Ecto neural progenitor cell (in vitro differentiated cells): ENCODE measurements around the gene LFNG.
"Not testable (repeated sequence)": the region's sequence is repeated elsewhere in the genome, so short reads cannot be mapped to it uniquely, and the experiment has no call there.

Source experiments
- DNase-seq: peaks from one replicate; pipeline ENCODE4 v3.0.0-alpha.2; 2018; ENCODE audit warnings: low spot score

LFNG gene

DNA sequence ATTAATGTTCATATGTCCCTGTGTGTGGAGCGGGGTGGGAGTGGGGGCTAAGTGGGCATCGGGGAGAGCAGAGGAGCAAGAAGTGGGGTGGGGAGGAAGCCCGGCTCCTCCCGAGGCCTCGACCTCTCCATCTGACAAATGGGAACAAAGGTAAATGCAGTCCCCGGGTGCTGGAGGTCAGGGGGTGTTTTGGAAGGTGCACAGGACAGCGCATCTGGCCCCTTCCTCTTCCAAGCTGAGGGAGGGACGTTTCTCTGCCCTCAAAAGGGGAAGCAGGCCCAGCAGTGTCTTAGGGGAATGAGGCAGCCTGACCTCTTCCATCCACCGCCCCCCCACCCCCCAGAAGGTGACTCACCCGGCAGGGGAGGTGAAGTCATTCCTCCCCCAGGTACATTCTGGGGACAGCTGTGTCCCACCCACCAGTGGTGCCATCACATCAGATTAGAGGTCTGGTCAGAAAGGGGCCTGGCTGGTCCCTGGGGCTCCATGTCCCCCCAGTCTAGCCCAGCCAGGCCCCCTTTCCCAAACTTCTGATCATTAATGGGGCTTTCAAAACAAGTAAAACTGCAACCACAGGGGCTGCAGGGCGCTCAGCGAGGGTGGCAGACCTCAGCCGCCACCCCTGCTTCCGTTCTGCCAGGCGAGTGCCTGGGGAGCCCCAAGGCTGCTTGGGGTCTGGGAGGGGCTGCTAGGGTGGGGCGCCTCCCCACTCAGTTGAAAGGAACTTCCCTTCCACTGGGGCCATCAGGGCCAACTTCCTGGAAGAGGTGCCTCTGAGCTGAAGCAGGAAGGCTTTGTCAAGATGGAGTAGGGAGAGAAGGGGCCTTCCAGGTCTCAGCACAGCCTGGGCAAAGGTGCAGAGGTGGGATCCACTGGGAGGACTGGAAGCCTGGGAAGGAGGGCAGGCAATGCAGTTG, 10.8 kb downstream of the LFNG start:
- no peak for DNase-seq

GRCh38 chr7:2530994-2531795, 11.6 kb downstream of the LFNG start:
- DNase-seq, result not testable (repeated sequence)

- not testable (repeated sequence) for DNase-seq
Measured at GRCh38 chr7:2531796-2532110, 12.2 kb downstream of the LFNG start.

DNA sequence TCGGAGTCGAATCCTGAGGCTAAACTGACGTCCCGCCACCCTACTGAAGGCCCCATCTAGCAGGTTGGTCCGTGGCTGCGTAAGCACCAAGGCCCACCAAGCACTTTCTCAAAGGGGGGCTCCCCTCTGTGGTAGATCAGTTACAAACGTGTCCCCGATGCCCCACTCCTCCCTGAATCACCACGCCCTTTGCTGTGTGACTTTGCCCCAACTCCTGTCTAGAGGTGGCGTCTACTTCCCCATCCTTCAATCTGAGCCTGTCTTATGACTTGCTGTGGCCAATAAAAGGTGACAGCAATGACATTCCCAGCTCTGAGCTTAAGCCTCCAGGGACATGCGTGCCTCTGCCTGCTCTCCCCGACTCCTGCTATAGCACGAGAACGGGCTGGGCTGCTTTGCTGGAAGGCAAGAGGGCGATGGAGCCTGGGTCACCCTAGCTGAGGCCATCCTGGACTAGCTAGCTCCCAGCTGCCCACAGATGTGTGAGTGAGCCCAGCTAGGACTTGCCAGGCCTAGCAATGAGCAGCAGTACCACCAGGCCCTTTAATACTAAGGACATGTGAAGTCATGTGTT, 12.7 kb downstream of the LFNG start:
- DNase-seq, result not testable (repeated sequence)

- not testable (repeated sequence) for DNase-seq
Measured at GRCh38 chr7:2532816-2533215, 13.2 kb downstream of the LFNG start.

DNA sequence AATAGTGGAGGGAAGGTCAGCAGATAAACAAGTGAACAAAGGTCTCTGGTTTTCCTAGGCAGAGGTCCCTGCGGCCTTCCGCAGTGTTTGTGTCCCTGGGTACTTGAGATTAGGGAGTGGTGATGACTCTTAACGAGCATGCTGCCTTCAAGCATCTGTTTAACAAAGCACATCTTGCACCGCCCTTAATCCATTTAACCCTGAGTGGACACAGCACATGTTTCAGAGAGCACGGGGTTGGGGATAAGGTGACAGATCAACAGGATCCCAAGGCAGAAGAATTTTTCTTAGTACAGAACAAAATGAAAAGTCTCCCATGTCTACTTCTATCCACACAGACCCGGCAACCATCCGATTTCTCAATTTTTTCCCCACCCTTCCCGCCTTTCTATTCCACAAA, 14.0 kb downstream of the LFNG start:
- not testable (repeated sequence) for DNase-seq

- not testable (repeated sequence) for DNase-seq
Measured at GRCh38 chr7:2534214-2534613, 14.6 kb downstream of the LFNG start.

DNA sequence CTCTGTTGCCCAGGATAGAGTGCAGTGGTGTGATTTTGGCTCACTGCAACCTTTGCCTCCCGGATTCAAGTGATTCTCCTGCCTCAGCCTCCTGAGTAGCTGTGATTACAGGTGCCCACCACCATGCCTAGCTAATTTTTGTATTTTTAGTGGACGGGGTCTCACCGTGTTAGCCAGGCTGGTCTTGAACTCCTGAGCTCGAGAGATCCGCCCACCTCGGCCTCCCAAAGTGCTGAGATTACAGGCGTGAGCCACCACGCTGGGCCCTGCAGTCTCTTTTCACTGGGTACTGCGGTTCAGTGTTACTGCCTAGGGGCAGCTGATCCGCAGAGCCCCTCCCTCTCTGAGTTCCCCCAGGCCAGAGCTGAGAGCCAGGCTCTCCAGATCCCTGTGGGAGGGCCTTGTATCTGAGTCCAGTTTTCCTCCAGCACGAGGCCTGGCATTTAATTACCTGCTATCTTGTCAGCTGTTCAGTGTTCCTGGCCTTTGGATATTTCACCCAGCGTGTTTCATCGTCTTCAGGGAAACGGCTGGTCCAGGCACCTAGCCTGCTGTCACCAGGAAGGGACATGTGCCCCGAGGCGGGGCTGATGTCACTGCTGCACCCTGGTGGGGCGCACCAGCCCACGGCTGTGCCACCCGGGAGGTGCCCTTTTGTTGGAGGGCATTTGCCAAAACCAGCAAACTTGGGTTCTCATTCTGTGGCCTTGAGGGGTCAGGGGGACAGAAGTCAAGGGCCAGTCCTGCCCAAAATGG, 16.5 kb downstream of the LFNG start:
- DNase-seq, result not testable (repeated sequence)

- DNase-seq, result peak; percentile 49
Measured at GRCh38 chr7:2537981-2538851, 18.6 kb downstream of the LFNG start.

GRCh38 chr7:2539031-2539911, 19.7 kb downstream of the LFNG start:
- DNase-seq, result no peak

DNA sequence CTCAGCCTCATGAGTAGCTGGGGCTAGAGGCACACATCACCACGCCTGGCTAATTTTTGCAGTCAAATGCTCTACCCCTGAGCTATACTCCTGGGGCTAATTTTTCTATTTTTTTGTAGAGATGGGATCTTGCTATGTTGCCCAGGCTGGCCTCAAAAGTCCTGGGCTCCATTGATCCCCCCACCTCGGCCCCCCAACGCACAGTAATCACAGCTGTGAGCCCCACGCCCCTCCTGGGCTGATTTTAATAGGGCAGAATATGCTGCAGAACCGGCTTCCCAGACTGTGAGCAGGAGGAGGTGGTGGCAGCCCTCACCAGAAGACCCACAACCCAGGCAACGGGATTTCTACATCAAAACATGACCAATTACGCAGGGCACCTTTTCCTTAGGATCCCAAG, 20.6 kb downstream of the LFNG start:
- DNase-seq, result no peak

DNA sequence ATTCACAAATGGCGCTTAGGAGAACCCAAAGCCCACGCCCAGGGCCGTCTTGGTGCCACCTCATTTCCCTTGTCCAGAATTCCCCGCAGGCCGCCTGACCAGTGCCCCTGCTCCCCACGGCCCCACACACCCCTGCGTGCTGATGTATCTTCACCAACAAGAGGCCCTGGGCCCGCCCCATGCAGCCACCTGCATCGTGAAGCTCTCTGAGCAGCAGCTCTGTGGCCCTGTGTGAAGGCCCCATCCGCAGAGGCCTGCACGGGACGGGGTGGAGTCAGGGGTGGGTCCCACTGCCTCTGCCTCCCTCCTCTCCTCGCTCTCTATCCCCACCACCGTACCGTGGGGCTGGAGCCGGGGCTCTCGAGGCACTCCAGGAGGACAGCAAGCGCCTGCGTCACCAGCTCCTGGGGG, 21.1 kb downstream of the LFNG start:
- no peak for DNase-seq

DNA sequence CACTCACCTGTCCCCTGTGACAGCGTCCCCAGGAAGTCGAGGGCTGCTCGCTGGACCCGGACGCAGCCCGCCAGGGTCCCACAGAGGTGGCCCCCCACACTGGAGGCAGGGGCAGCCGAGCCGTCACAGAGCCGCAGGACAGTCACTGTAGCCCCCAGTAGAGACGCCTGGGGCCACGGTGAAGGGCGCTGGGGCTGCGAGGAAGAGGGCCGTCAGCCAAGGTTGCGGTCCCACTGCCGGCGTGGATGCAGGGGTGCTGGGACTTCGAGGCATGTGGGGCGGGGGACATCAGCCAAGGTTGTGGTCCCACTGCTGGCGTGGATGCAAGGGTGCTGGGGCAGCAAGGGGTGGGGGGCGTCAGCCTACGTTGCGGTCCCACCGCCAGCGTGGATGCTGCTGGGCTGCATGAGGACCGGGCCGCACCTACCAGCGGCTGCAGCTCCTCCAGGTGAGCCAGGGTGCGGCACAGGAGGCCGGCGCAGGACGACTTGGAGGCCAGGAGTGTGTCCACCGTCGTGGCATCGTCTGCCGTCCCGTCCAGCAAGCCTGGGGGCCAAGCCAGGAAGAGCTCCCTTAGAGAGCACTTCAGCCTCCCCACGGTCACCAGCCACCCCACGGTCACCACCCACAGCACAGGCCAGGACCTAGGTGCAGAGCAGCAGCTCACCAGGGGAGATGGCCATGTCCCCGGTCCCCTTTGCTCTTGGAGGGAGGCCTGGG, 21.9 kb downstream of the LFNG start:
- DNase-seq, result no peak

- DNase-seq, result no peak
Measured at GRCh38 chr7:2542011-2542915, 22.7 kb downstream of the LFNG start.

DNA sequence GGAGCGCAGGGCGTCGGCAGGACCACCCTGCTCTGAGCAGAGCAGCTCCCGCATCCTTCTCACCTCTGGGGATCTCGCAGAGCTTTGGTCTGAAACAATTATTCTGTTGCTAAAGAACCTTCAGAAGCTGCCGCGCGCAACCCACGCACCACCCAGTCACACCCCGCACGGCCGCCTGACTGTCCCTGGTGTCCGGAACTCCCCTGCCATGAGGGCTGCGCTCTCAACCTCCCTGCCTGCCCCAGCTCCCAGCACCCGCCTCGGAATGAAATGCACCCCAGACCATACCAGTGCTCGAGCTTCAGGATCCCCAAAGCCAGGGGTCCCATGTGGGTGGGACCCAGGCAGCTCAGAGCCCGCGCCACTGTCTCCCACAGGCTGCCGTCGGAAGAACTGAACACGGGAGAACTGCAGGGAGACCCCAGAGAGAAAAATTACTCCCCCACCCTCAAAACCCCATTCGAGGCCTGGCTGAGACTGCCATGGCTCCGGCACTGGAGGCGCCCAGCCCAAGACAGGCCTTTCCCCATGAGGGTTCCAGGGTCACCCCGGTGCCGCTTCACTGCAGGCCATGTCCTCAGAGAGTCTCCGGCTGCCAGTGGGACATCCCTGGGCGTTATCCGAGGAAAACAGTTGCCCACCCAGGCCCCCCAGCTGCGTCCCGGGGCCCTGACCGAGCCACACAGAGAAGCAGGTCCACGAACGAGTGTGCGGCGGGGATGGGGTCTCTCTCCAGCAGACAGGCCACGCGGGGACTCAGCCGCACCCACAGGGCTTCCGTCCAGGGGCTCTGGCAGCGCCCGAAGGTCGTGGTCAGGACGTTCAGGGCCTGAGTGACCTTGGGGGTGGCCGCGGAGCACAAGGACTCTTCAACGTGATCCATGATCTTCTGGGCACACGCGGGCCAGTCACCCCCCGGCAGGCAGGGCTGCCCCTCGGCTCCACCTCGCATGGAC, 23.6 kb downstream of the LFNG start:
- DNase-seq, result no peak

DNA sequence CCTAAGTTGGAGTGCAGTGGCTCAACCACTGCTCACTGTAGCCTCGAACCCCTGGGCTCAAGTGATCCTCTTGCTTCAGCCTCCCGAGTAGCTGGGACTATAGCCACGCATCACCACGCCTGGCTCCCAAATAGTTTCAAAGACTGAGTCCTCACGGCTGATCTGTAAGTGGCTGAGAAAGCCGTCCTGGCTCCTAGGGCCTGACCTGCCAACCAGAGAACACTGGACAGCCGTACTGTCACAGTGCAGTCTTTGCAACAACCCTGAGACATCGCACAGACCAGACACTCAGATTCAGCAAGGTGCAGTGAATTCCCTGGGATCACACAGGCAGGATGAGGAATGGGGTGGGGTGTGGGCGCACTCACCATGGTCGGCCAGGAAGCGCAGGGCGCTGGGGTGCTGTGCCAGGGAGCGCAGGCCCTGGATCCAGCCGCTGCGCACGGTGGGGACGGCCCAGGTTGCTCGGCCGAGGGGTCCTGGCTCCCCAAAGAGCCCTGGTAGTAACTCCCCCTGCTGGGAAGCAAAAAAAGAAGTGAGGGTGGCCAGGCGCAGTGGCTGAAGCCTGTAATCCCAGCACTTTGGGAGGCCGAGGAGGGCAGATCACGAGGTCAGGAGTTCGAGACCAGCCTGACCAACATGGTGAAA, 25.1 kb downstream of the LFNG start:
- no peak for DNase-seq
